Right hindlimb (tissue), 1 donor: ENCODE data around the gene ABR.
"Not testable (repeated sequence)": the region's sequence is repeated elsewhere in the genome, so short reads cannot be mapped to it uniquely, and the experiment has no call there.

ENCODE experiments used
- DNase-seq: peaks from one replicate; pipeline ENCODE4 v3.0.0-alpha.2; 2018

ABR gene

GRCh38 chr17:1120596-1121441 lies 59.0 kb downstream of the ABR start:
- no peak for DNase-seq

- no peak for DNase-seq
These were observed 59.9 kb downstream of the ABR start for GRCh38 chr17:1119924-1120323.

- no peak for DNase-seq
These were observed 63.2 kb downstream of the ABR start for GRCh38 chr17:1116602-1117001.

GRCh38 chr17:1112875-1113274 lies 66.9 kb downstream of the ABR start:
- DNase-seq, result no peak

GRCh38 chr17:1111599-1112443 lies 68.0 kb downstream of the ABR start:
- no peak for DNase-seq

GRCh38 chr17:1110862-1111598 lies 68.8 kb downstream of the ABR start:
- DNase-seq, result peak; percentile 65

- DNase-seq, result no peak
These were observed 69.3 kb downstream of the ABR start for GRCh38 chr17:1110541-1110861.

- DNase-seq, result peak; percentile 73
These were observed 69.9 kb downstream of the ABR start for GRCh38 chr17:1109606-1110540.

GRCh38 chr17:1108765-1109605 lies 70.8 kb downstream of the ABR start:
- DNase-seq, result peak; percentile 79

GRCh38 chr17:1108478-1108764 lies 71.4 kb downstream of the ABR start:
- peak; percentile 49 for DNase-seq

- no peak for DNase-seq
These were observed 71.9 kb downstream of the ABR start for GRCh38 chr17:1107777-1108477.

- no peak for DNase-seq
These were observed 72.6 kb downstream of the ABR start for GRCh38 chr17:1107083-1107776.

- no peak for DNase-seq
These were observed 75.6 kb downstream of the ABR start for GRCh38 chr17:1104222-1104621.

- DNase-seq, result peak; percentile 62
These were observed 79.4 kb downstream of the ABR start for GRCh38 chr17:1100382-1100781.

GRCh38 chr17:1099242-1099641 lies 80.5 kb downstream of the ABR start:
- DNase-seq, result no peak

- DNase-seq, result not testable (repeated sequence)
These were observed 81.6 kb downstream of the ABR start for GRCh38 chr17:1097972-1098744.

GRCh38 chr17:1096215-1096614 lies 83.6 kb downstream of the ABR start:
- DNase-seq, result no peak

GRCh38 chr17:1095853-1096173 lies 84.0 kb downstream of the ABR start:
- no peak for DNase-seq

GRCh38 chr17:1095090-1095852 lies 84.5 kb downstream of the ABR start:
- no peak for DNase-seq
